ENCODE results near the gene LRRC38. TPM values are rescaled to one million over a fixed set of nuclear protein-coding genes. Genes with fewer than 3 reads are reported as not detected.
"Not testable (repeated sequence)": the region's sequence is repeated elsewhere in the genome, so short reads cannot be mapped to it uniquely, and the experiment has no call there.

The LRRC38 gene
- polyA plus RNA-seq, 10 donors: 9.6 to 38.9 (median 31.8) TPM

DNA sequence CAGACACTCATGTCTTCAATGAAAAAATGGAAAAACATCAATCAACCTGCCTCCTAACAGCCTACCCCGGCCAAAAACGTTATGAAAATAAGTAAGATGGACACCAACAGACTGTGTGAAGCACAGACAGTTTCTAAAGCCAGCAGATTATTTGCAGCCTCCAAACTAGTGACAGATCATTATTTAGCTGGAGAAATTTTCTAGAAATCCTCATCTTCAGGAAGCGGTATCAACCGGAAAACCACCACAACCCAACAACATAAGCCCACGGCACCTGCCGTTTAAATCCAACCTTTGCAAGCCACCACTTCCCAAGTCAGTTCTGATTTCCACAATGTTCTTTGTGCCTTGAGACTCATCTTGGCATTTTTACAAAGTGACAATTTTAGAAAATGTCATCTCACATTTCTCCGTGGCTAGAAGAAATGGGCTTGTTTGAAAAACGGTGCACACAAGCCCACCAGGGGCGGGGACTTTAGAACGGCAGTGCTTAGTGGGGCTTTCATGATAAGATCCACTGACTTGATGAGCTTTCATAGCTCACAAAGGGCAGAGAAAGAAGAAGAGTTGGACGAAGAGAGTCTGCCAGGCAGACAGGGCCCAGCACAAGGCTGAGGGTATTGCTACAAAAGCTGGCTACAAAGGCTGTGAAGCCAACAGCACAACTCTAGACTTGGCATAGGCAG, 34.5 kb downstream of the LRRC38 start:
- no peak for DNase-seq

GRCh38 chr1:13478692-13479091, 35.1 kb downstream of the LRRC38 start:
- DNase-seq: no peak

- DNase-seq: no peak
Measured at GRCh38 chr1:13469343-13469742, 44.5 kb downstream of the LRRC38 start.

DNA sequence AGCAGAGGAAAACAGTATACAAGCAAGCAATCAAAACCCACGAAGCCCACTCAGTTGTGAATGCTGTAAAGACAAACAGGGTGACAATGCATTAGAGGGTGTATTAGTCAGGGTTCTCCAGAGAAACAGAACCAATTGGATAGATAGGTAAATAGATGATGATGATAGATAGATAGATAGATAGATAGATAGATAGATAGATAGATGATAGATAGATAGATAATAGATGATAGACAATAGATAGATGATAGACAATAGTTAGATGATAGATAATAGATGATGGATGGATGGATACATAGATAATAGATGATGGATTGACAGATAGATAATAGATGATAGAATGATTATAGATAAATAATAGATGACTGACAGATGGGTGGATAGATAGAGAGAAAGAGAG, 48.3 kb downstream of the LRRC38 start:
- no peak for DNase-seq

DNA sequence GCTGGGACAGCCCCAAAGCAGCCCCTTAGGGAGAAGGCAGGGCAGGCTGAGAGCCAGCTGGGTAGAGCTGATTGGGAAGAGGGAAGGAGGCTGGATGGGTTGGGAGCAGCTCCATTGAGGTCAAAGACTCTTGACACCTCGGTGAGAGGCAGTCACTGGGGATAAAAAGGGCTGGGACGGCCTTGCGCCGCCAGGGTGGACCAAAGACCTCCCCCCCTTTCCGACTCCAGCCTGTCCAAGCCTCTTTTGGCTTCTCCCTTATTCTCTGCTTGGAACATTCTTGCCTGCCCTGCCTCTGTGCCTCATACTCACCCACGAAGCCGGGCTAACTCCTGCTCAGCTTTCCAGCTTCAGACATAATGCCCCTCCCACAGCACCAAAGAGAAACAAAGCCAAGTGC, 51.1 kb downstream of the LRRC38 start:
- peak in 1 of 3 donors; percentile 28 for DNase-seq

GRCh38 chr1:13461977-13462376, 51.8 kb downstream of the LRRC38 start:
- no peak for DNase-seq

GRCh38 chr1:13456904-13457532, 56.8 kb downstream of the LRRC38 start:
- DNase-seq: no peak

DNA sequence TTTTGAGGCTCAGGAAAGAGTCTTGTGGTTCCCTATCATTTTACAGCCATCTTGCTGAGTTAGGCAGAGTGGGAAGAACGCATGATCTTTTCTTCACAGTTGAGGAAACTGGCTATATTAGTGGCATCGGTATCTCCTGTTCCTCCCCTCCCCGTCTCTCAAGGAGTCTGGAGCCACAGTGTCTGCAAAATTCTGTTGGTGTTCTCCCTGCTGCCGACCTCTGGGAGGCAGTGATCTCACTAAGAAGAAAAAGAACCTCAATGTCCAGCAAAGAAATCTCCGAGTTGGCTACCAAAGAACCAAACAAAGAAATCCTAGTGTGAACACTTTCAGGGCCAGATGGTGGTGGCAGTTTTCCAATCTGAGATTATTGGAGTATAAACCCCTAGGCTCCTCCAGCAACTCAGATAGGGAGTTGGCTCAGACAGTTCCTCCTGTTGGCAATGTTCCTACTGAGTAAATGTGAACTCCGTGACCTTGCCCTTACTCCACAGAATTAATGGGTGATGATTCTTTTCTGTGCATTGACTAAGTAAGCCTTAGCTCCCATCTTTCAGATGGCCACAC, 62.3 kb downstream of the LRRC38 start:
- DNase-seq: peak in 1 of 3 donors; percentile 34

- DNase-seq: no peak
Measured at GRCh38 chr1:13450204-13450603, 63.6 kb downstream of the LRRC38 start.

- DNase-seq: no peak
Measured at GRCh38 chr1:13443335-13443979, 70.3 kb downstream of the LRRC38 start.

- DNase-seq: not testable (repeated sequence)
Measured at GRCh38 chr1:13439104-13439783, 74.6 kb downstream of the LRRC38 start.

- no peak for DNase-seq
Measured at GRCh38 chr1:13435458-13435857, 78.3 kb downstream of the LRRC38 start.

DNA sequence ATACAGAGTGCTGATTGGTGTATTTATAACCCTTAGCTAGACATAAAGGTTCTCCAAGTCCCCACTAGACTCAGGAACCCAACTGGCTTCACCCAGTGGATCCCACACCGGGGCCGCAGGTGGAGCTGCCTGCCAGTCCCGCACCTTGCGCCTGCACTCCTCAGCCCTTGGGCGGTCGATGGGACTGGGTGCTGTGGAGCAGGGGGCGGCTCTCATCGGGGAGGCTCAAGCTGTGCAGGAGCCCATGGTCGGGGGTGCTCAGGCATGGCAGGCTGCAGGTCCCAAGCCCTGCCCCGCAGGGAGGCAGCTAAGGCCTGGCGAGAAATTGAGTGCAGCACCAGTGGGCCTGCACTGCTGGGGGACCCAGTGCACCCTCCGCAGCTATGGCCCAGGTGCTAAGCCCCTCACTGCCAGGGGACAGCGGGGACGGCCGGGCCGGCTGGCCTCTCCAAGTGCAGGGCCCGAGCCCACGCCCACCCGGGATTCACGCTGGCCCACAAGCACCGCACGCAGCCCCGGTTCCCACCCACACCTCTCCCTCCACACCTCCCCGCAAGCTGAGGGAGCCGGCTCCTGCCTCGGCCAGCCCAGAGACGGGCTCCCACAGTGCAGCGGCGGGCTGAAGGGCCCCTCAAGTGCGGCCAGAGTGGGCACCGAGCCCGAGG, 80.0 kb downstream of the LRRC38 start:
- not testable (repeated sequence) for DNase-seq

- DNase-seq: no peak
Measured at GRCh38 chr1:13432251-13432650, 81.6 kb downstream of the LRRC38 start.

DNA sequence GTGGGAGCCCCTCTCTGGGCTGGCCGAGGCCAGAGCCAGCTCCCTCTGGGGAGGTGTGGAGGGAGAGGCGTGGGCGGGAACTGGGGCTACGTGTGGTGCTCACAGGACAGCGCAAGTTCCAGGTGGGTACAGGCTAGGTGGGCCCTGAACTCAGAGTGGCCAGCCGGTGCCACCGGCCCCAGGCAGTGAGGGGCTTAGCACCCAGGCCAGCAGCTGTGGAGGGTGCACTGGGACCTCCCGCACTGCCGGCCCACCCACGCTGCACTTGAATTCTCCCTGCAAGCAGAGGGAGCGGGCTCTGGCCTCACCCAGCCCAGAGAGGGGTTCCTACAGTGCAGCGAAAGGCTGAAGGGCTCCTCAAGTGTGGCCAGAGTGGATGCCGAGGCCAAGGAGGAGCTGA, 83.3 kb downstream of the LRRC38 start:
- no peak for DNase-seq

Other genes with a start within 250 kb of the LRRC38 start
- not detected for gene PRAMEF8, start 228.9 kb downstream of the LRRC38 start, polyA plus RNA-seq (ENCODE audit: insufficient read length in 10 of 10)
- not detected for gene PRAMEF33, start 210.5 kb downstream of the LRRC38 start, polyA plus RNA-seq (ENCODE audit: insufficient read length in 10 of 10)
- gene PRAMEF15, start 198.4 kb downstream of the LRRC38 start, polyA plus RNA-seq (ENCODE audit: insufficient read length in 10 of 10): not detected
- gene PRAMEF14, start 166.9 kb downstream of the LRRC38 start, polyA plus RNA-seq (ENCODE audit: insufficient read length in 10 of 10): not detected
- gene PRAMEF19, start 142.1 kb downstream of the LRRC38 start, polyA plus RNA-seq (ENCODE audit: insufficient read length in 10 of 10): not detected
- gene PRAMEF17, start 124.4 kb downstream of the LRRC38 start, polyA plus RNA-seq (ENCODE audit: insufficient read length in 10 of 10): not detected
- gene PRAMEF20, start 103.6 kb downstream of the LRRC38 start, polyA plus RNA-seq (ENCODE audit: insufficient read length in 10 of 10): under 1 TPM in 1 of 10 donors, not detected in 9; 0.20 TPM
- 10 to 100 TPM; 28.1 to 50.2 (median 35.8) TPM for gene PDPN, start 69.8 kb upstream of the LRRC38 start, polyA plus RNA-seq (ENCODE audit: insufficient read length in 10 of 10)
- 10 to 100 TPM; 28.3 to 43.8 (median 38.3) TPM for gene PRDM2, start 186.2 kb upstream of the LRRC38 start, polyA plus RNA-seq (ENCODE audit: insufficient read length in 10 of 10)

All from muscle of back (tissue), 11 donors.